ENCODE results near the gene SCN4B. TPM values are rescaled to one million over a fixed set of nuclear protein-coding genes. Genes with fewer than 3 reads are reported as not detected.

SCN4B gene
- total and polyA plus RNA-seq, 2 donors (not counting 3 experiments of a cell fraction or from before 2014, with no cell fraction given) = 0.06 to 0.13 TPM

- Histone ChIP-seq H4K20me1 (replicated peaks; ENCODE audit: control insufficient read depth, extremely low read depth, insufficient read depth, low read length) (no peaks in the 10 kb centered on the region), H3K36me3 (ENCODE audit: control insufficient read depth in 2 of 2, extremely low read depth in 1 of 2, insufficient read depth in 2 of 2, low read length in 2 of 2) (no peaks in the 10 kb centered on the region), H3K9me3 (replicated peaks; ENCODE audit: control insufficient read depth, insufficient read depth, low read length) (no peaks in the 10 kb centered on the region), H3K79me2 (ENCODE audit: control insufficient read depth, insufficient read depth, low read length) (no peaks in the 10 kb centered on the region), H3K9ac (replicated peaks; ENCODE audit: extremely low read depth, insufficient read depth, low read length) (no peak overlapping the region), H3K4me3 (replicated peaks in 1 of 3; ENCODE audit: insufficient read depth in 1 of 3, low read depth in 1 of 3, low read length in 3 of 3) (no peak overlapping the region), H3K4me2 (ENCODE audit: insufficient read depth, low read length) (no peak overlapping the region), H3K27me3 (ENCODE audit: control insufficient read depth in 2 of 2, insufficient read depth in 2 of 2, low read length in 2 of 2) (peaks cover 6 to 9% of the 10 kb centered on the region in 2 experiments), H3K4me1 (ENCODE audit: control insufficient read depth, extremely low read depth, insufficient read depth, low read length) (no peaks in the 10 kb centered on the region), H3K27ac (ENCODE audit: insufficient read depth, low read depth, low read length) (no peak overlapping the region), H2AFZ (ENCODE audit: low read depth, low read length) (no peak overlapping the region), H3K9me1 (replicated peaks; ENCODE audit: control insufficient read depth, extremely low read depth, insufficient read depth, low read length) (no peaks in the 10 kb centered on the region)
- BruUV-seq (replicated peaks) = no TSS peak
- DNase-seq (ENCODE audit: low read depth, low spot score) = no peak
- TF ChIP-seq MAX (IDR thresholded peaks at IDR 0.05; ENCODE audit: insufficient read depth, insufficient read length) (no peak), POLR2A (IDR thresholded peaks at IDR 0.05; ENCODE audit: low read depth, low read length) (no peak), GATA2 (IDR thresholded peaks at IDR 0.05; ENCODE audit: insufficient read depth, insufficient read length, low read depth, low read length) (no peak), MYC (IDR thresholded peaks at IDR 0.05; ENCODE audit: low read depth, low read length) (no peak), JUN (IDR thresholded peaks at IDR 0.05; ENCODE audit: borderline replicate concordance, insufficient read depth, insufficient read length, low read depth) (no peak), EZH2 (IDR thresholded peaks at IDR 0.05; ENCODE audit: borderline replicate concordance, low read depth, low read length, severe bottlenecking) (no peak), FOS (IDR thresholded peaks at IDR 0.05; ENCODE audit: borderline replicate concordance, insufficient read depth, low read length) (no peak), POLR2AphosphoS5 (IDR thresholded peaks at IDR 0.05; ENCODE audit: insufficient read depth, low read depth, low read length) (no peak)
- TF ChIP-seq, protein P1, sequence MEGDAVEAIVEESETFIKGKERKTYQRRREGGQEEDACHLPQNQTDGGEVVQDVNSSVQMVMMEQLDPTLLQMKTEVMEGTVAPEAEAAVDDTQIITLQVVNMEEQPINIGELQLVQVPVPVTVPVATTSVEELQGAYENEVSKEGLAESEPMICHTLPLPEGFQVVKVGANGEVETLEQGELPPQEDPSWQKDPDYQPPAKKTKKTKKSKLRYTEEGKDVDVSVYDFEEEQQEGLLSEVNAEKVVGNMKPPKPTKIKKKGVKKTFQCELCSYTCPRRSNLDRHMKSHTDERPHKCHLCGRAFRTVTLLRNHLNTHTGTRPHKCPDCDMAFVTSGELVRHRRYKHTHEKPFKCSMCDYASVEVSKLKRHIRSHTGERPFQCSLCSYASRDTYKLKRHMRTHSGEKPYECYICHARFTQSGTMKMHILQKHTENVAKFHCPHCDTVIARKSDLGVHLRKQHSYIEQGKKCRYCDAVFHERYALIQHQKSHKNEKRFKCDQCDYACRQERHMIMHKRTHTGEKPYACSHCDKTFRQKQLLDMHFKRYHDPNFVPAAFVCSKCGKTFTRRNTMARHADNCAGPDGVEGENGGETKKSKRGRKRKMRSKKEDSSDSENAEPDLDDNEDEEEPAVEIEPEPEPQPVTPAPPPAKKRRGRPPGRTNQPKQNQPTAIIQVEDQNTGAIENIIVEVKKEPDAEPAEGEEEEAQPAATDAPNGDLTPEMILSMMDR (IDR thresholded peaks at IDR 0.05; ENCODE audit: extremely low read depth in 1 of 2, insufficient read depth in 1 of 2, low read depth in 1 of 2, low read length in 2 of 2) = no peak
- ChIA-PET CTCF (interaction anchor here (1.0 to 1.8 kb wide), 3 partner anchors 10 to 16 kb away, joined by 3 to 4 read pairs (median 4); no protein-coding TSS in a partner anchor), POLR2A (no interaction called here)
- intact Hi-C loops (cut with micrococcal nuclease) (no loop called here), dilution Hi-C loops (cut with MboI; ENCODE audit: extremely low pct_ligation_motif_present, low sequenced_read_pairs) (no loop called here)
- no peak for FAIRE-seq
These were observed 18.8 kb downstream of the SCN4B start for GRCh38 chr11:118133816-118134215.
